M059J (cell line): ENCODE data around the gene COL27A1. TPM values are rescaled to one million over a fixed set of nuclear protein-coding genes. Genes with fewer than 3 reads are reported as not detected.

Experiments used
- DNase-seq: peaks from one replicate; pipeline ENCODE4 v3.0.0-alpha.2; 2012; ENCODE audit warnings: low read depth
- total RNA-seq: library from RNA; depleted of rRNA; stranded (reverse); fragments of >200 nt; shearing (Covaris generic); gene quantifications from 2 replicates; pipeline ENCODE4 v1.2.3, GENCODE V29; 2014

COL27A1 gene
- total RNA-seq, 1 experiment from 2014 or later, result 2.0 TPM

GRCh38 chr9:114303977-114304376 lies 148.6 kb downstream of the COL27A1 start:
- DNase-seq, result no peak

GRCh38 chr9:114304416-114305188 lies 149.3 kb downstream of the COL27A1 start:
- DNase-seq, result no peak

GRCh38 chr9:114307899-114308267 lies 152.5 kb downstream of the COL27A1 start:
- no peak for DNase-seq

- no peak for DNase-seq
Measured at GRCh38 chr9:114308361-114308950, 153.1 kb downstream of the COL27A1 start.

GRCh38 chr9:114309096-114309495 lies 153.8 kb downstream of the COL27A1 start:
- no peak for DNase-seq

GRCh38 chr9:114310471-114311450 lies 155.4 kb downstream of the COL27A1 start:
- DNase-seq, result no peak

- no peak for DNase-seq
Measured at GRCh38 chr9:114311571-114312512, 156.5 kb downstream of the COL27A1 start.

GRCh38 chr9:114312513-114312875 lies 157.2 kb downstream of the COL27A1 start:
- DNase-seq, result peak; percentile 32

GRCh38 chr9:114313186-114313585 lies 157.8 kb downstream of the COL27A1 start:
- DNase-seq, result peak; percentile 83

- no peak for DNase-seq
Measured at GRCh38 chr9:114314256-114314867, 159.0 kb downstream of the COL27A1 start.

GRCh38 chr9:114314881-114315722 lies 159.8 kb downstream of the COL27A1 start:
- no peak for DNase-seq

GRCh38 chr9:114315723-114316363 lies 160.5 kb downstream of the COL27A1 start:
- DNase-seq, result no peak

- DNase-seq, result peak; percentile 35
Measured at GRCh38 chr9:114316605-114317230, 161.4 kb downstream of the COL27A1 start.

GRCh38 chr9:114317665-114318357 lies 162.5 kb downstream of the COL27A1 start:
- no peak for DNase-seq

- DNase-seq, result no peak
Measured at GRCh38 chr9:114318416-114318815, 163.1 kb downstream of the COL27A1 start.

- DNase-seq, result no peak
Measured at GRCh38 chr9:114319147-114319546, 163.8 kb downstream of the COL27A1 start.

- DNase-seq, result peak; percentile 79
Measured at GRCh38 chr9:114320710-114321109, 165.4 kb downstream of the COL27A1 start.

- peak; percentile 81 for DNase-seq
Measured at GRCh38 chr9:114321759-114322158, 166.4 kb downstream of the COL27A1 start.
